ENCODE results near the gene SYNGR1.

The SYNGR1 gene

DNA sequence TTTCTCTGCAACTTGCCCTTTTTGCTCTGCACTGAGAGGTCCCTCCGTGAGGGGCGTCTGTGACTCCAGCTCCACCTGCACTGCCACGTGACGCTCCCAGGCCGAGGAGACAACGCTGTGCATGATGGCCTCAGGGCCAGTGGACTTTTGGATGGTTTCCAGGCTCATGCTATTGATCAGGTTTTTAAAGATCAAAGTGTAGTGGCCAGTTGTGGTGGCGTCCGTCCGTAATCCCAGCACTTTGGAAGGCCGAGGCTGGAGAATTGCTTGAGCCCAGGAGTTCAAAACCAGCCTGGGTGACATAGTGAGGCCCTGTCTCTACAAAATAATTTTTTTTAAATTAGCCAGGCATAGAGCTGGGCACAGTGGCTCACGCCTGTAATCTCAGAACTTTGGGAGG, 46.4 kb upstream of the SYNGR1 start:
- no peak for TF ChIP-seq CTCF (IDR thresholded peaks at IDR 0.05; ENCODE audit: low read depth, low read length)
- Histone ChIP-seq H3K4me3 (ENCODE audit: low read depth, low read length) (no peak overlapping the region), H3K36me3 (no peaks in the 10 kb centered on the region; the same call in 1 of the 2 replicates), H3K27ac (no peak overlapping the region), H3K27me3 (ENCODE audit: insufficient read depth, low read depth, severe bottlenecking) (no peaks in the 10 kb centered on the region), H3K9me3 (ENCODE audit: severe bottlenecking) (no peaks in the 10 kb centered on the region)
- DNase-seq, result no peak

DNA sequence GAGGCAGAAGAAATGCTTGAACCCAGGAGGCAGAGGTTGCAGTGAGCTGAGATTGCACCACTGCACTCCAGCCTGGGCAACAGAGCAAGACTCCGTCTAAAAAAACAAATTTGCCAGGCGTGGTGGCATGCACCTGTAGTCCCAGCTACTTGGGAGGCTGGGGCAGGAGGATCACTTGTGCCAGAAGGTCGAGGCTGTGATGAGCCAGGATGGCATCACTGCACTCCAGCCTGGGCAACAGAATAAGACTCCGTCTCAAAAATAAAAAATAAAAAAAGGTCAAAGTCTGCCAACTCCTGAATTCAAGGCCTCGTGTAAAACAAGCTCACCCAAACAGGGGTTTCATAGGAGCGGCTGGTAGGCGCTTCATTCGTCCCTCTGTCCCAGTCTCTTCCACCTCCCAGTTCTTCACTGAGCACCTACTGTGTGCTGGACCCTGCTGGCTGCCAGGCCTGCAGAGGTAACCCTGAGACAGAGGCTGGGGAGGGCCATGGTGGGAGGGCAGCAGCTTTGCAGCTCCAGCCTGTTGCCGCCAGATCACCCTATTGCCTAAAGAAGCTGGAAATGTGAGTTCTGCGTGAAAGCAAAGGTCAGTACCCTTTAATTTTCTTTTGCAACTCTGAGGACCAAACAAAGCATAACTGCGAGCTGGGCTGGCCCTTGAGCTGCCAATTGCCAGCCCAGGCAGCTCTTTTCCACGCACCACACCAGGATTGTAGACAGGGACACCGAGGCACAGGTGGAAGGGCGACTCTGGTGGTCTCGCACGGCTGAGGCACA, 45.7 kb upstream of the SYNGR1 start:
- no peak for TF ChIP-seq CTCF (IDR thresholded peaks at IDR 0.05; ENCODE audit: low read depth, low read length)
- Histone ChIP-seq H3K27me3 (ENCODE audit: insufficient read depth, low read depth, severe bottlenecking) (no peaks in the 10 kb centered on the region), H3K27ac (no peak overlapping the region), H3K36me3 (no peaks in the 10 kb centered on the region; the same call in 1 of the 2 replicates), H3K9me3 (ENCODE audit: severe bottlenecking) (no peaks in the 10 kb centered on the region), H3K4me3 (ENCODE audit: low read depth, low read length) (no peak overlapping the region)
- no peak for DNase-seq

- H3K27me3 ChIP-seq (ENCODE audit: insufficient read depth, low read depth, severe bottlenecking), result no peaks in the 10 kb centered on the region
- H3K27ac ChIP-seq, result no peak overlapping the region
- H3K9me3 ChIP-seq (ENCODE audit: severe bottlenecking), result no peaks in the 10 kb centered on the region
- peaks cover 4% of the 10 kb centered on the region for H3K36me3 ChIP-seq
- no peak overlapping the region for H3K4me3 ChIP-seq (ENCODE audit: low read depth, low read length)
- DNase-seq, result peak; percentile 76
- peak; percentile 86 for TF ChIP-seq CTCF (IDR thresholded peaks at IDR 0.05; ENCODE audit: low read depth, low read length)
These were observed 43.1 kb upstream of the SYNGR1 start for GRCh38 chr22:39306456-39307361.

- no peaks in the 10 kb centered on the region for H3K27me3 ChIP-seq (ENCODE audit: insufficient read depth, low read depth, severe bottlenecking)
- DNase-seq, result no peak
- H3K27ac ChIP-seq, result no peak overlapping the region
- no peak overlapping the region for H3K4me3 ChIP-seq (ENCODE audit: low read depth, low read length)
- no peaks in the 10 kb centered on the region for H3K9me3 ChIP-seq (ENCODE audit: severe bottlenecking)
- no peak for TF ChIP-seq CTCF (IDR thresholded peaks at IDR 0.05; ENCODE audit: low read depth, low read length)
- peaks cover 25% of the 10 kb centered on the region for H3K36me3 ChIP-seq
These were observed 41.0 kb upstream of the SYNGR1 start for GRCh38 chr22:39308614-39309363.

DNA sequence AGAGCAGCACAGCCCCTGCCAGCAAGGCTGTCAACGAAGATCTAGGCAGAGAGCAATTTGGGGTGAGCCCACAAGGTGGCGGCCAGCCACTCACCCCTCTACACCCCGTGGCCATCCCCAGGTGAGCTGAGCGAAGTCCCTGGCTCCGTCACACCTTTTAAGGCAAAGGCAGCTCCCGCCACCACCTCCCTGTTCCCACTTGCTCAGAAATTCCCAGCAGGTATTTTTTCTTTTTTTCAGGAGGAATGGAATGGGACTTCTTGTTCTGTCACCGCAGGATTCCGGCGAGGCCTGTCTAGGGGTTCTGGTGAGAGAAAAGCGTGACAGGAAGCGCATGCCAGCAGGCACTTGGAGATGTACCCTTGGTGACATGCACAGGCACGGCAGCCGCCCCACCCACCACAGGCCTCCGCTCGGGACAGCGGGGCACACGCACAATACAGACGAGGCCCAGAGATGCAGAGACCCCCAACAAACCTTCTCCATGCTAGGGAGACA, 40.4 kb upstream of the SYNGR1 start:
- no peak overlapping the region for H3K4me3 ChIP-seq (ENCODE audit: low read depth, low read length)
- peak; percentile 46 for TF ChIP-seq CTCF (IDR thresholded peaks at IDR 0.05; ENCODE audit: low read depth, low read length)
- peaks cover 31% of the 10 kb centered on the region for H3K36me3 ChIP-seq
- H3K9me3 ChIP-seq (ENCODE audit: severe bottlenecking), result no peaks in the 10 kb centered on the region
- H3K27me3 ChIP-seq (ENCODE audit: insufficient read depth, low read depth, severe bottlenecking), result no peaks in the 10 kb centered on the region
- no peak for DNase-seq
- no peak overlapping the region for H3K27ac ChIP-seq

All from WERI-Rb-1 (cell line).